ENCODE data around the gene RIGI. TPM values are rescaled to one million over a fixed set of nuclear protein-coding genes. Genes with fewer than 3 reads are reported as not detected.

The RIGI gene
- total and polyA plus RNA-seq, 10 of the 15 experiments (the other 5 are each of a cell fraction or from before 2014, with no cell fraction given) = 5.3 to 15.2 (median 9.1) TPM

DNA sequence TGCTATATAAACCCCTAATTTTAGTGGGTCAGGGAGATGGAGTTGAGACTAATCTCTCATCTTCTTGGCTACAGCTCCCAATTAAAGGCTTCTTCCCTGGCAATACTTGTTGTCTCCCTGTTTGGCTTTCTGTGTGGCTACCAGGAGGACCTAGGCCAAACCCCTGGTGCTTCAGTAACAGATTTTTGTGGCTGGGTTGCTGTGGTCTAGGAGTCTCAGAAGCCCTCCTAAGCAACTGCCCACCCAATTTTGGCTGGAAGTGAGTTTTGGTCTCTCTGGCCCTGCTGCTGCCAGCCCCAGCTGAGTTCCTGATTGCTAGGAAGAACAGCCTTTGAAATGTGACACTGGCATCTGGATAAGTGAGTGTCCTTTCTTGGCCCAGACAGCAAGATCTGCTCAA, 9.8 kb downstream of the RIGI start:
- DNase-seq (ENCODE audit: low read depth, low spot score) (no peak), FAIRE-seq (no peak), ATAC-seq (no peak)
- H3K9ac ChIP-seq (ENCODE audit: control insufficient read depth, insufficient read depth, low read length) = no peak overlapping the region
- peaks cover 4% of the 10 kb centered on the region; the same call in 2 of the 3 replicates for H3K9me3 ChIP-seq (replicated peaks; ENCODE audit: control insufficient read depth, insufficient read depth, low read length)
- CTCF ChIA-PET = no interaction called here
- intact Hi-C loops (cut with micrococcal nuclease; ENCODE audit: unreplicated experiment) = no loop called here
- H3K27ac ChIP-seq (ENCODE audit: control insufficient read depth, insufficient read depth) = no peak overlapping the region
- no peaks in the 10 kb centered on the region; the same call in 1 of the 2 replicates for H3K79me2 ChIP-seq (ENCODE audit: control insufficient read depth, insufficient read depth, low read length)
- no TSS peak for BruUV-seq (replicated peaks)
- SMC1A ChIA-PET (ENCODE audit: uncharacterized antibody, unreplicated experiment) = interaction anchor here (1.5 kb wide), 1 partner anchor 12 kb away, joined by 4 read pairs; no protein-coding TSS in a partner anchor
- H3K4me1 ChIP-seq (ENCODE audit: control insufficient read depth, insufficient read depth, low read length) = no peaks in the 10 kb centered on the region
- no peaks in the 10 kb centered on the region for H3K27me3 ChIP-seq (replicated peaks in 1 of 2; ENCODE audit: control insufficient read depth in 2 of 2, insufficient read depth in 2 of 2, low read length in 1 of 2)
- RAD21 ChIA-PET (ENCODE audit: unreplicated experiment) = no interaction called here
- TF ChIP-seq JUND (IDR thresholded peaks at IDR 0.05; ENCODE audit: low read depth, low read length) (no peak), ZNF24 (IDR thresholded peaks at IDR 0.05) (no peak), NFYB (IDR thresholded peaks at IDR 0.05; ENCODE audit: insufficient read depth, low read depth, low read length) (no peak), ATF7 (IDR thresholded peaks at IDR 0.05; ENCODE audit: low read depth) (no peak), YY1 (IDR thresholded peaks at IDR 0.05; ENCODE audit: low read depth, low read length) (no peak), IRF4 (IDR thresholded peaks at IDR 0.05; ENCODE audit: low read depth, low read length) (no peak), FOXM1 (IDR thresholded peaks at IDR 0.05; ENCODE audit: low read depth, low read length) (no peak), CBX5 (IDR thresholded peaks at IDR 0.05; ENCODE audit: low read depth) (no peak), RAD21 (IDR thresholded peaks at IDR 0.05; ENCODE audit: insufficient read depth, low read depth, low read length) (no peak)
- TF ChIP-seq, protein P1, sequence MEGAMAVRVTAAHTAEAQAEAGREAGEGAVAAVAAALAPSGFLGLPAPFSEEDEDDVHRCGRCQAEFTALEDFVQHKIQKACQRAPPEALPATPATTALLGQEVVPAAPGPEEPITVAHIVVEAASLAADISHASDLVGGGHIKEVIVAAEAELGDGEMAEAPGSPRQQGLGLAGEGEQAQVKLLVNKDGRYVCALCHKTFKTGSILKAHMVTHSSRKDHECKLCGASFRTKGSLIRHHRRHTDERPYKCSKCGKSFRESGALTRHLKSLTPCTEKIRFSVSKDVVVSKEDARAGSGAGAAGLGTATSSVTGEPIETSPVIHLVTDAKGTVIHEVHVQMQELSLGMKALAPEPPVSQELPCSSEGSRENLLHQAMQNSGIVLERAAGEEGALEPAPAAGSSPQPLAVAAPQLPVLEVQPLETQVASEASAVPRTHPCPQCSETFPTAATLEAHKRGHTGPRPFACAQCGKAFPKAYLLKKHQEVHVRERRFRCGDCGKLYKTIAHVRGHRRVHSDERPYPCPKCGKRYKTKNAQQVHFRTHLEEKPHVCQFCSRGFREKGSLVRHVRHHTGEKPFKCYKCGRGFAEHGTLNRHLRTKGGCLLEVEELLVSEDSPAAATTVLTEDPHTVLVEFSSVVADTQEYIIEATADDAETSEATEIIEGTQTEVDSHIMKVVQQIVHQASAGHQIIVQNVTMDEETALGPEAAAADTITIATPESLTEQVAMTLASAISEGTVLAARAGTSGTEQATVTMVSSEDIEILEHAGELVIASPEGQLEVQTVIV (IDR thresholded peaks at IDR 0.05; ENCODE audit: borderline replicate concordance, partially characterized antibody) = no peak
- TF ChIP-seq, protein P2, sequence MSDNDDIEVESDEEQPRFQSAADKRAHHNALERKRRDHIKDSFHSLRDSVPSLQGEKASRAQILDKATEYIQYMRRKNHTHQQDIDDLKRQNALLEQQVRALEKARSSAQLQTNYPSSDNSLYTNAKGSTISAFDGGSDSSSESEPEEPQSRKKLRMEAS (IDR thresholded peaks at IDR 0.05; ENCODE audit: low read depth, low read length) = no peak
- TF ChIP-seq, protein P3, sequence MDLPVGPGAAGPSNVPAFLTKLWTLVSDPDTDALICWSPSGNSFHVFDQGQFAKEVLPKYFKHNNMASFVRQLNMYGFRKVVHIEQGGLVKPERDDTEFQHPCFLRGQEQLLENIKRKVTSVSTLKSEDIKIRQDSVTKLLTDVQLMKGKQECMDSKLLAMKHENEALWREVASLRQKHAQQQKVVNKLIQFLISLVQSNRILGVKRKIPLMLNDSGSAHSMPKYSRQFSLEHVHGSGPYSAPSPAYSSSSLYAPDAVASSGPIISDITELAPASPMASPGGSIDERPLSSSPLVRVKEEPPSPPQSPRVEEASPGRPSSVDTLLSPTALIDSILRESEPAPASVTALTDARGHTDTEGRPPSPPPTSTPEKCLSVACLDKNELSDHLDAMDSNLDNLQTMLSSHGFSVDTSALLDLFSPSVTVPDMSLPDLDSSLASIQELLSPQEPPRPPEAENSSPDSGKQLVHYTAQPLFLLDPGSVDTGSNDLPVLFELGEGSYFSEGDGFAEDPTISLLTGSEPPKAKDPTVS (IDR thresholded peaks at IDR 0.05; ENCODE audit: low read depth, low read length) = no peak
- TF ChIP-seq, protein P4, sequence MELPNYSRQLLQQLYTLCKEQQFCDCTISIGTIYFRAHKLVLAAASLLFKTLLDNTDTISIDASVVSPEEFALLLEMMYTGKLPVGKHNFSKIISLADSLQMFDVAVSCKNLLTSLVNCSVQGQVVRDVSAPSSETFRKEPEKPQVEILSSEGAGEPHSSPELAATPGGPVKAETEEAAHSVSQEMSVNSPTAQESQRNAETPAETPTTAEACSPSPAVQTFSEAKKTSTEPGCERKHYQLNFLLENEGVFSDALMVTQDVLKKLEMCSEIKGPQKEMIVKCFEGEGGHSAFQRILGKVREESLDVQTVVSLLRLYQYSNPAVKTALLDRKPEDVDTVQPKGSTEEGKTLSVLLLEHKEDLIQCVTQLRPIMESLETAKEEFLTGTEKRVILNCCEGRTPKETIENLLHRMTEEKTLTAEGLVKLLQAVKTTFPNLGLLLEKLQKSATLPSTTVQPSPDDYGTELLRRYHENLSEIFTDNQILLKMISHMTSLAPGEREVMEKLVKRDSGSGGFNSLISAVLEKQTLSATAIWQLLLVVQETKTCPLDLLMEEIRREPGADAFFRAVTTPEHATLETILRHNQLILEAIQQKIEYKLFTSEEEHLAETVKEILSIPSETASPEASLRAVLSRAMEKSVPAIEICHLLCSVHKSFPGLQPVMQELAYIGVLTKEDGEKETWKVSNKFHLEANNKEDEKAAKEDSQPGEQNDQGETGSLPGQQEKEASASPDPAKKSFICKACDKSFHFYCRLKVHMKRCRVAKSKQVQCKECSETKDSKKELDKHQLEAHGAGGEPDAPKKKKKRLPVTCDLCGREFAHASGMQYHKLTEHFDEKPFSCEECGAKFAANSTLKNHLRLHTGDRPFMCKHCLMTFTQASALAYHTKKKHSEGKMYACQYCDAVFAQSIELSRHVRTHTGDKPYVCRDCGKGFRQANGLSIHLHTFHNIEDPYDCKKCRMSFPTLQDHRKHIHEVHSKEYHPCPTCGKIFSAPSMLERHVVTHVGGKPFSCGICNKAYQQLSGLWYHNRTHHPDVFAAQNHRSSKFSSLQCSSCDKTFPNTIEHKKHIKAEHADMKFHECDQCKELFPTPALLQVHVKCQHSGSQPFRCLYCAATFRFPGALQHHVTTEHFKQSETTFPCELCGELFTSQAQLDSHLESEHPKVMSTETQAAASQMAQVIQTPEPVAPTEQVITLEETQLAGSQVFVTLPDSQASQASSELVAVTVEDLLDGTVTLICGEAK (IDR thresholded peaks at IDR 0.05; ENCODE audit: borderline replicate concordance) = no peak
- TF ChIP-seq, protein P5, sequence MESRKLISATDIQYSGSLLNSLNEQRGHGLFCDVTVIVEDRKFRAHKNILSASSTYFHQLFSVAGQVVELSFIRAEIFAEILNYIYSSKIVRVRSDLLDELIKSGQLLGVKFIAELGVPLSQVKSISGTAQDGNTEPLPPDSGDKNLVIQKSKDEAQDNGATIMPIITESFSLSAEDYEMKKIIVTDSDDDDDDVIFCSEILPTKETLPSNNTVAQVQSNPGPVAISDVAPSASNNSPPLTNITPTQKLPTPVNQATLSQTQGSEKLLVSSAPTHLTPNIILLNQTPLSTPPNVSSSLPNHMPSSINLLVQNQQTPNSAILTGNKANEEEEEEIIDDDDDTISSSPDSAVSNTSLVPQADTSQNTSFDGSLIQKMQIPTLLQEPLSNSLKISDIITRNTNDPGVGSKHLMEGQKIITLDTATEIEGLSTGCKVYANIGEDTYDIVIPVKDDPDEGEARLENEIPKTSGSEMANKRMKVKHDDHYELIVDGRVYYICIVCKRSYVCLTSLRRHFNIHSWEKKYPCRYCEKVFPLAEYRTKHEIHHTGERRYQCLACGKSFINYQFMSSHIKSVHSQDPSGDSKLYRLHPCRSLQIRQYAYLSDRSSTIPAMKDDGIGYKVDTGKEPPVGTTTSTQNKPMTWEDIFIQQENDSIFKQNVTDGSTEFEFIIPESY (IDR thresholded peaks at IDR 0.05) = no peak
- POLR2A ChIA-PET = no interaction called here
- no peak overlapping the region for H3K4me3 ChIP-seq
- no peak overlapping the region for H2AFZ ChIP-seq (ENCODE audit: control insufficient read depth, low read depth, low read length)
- in situ Hi-C loops (cut with MboI) = no loop called here
- no peak overlapping the region for H3K4me2 ChIP-seq (ENCODE audit: control insufficient read depth, insufficient read depth)
- H4K20me1 ChIP-seq (ENCODE audit: control insufficient read depth, insufficient read depth) = no peaks in the 10 kb centered on the region
- no peaks in the 10 kb centered on the region for H3K36me3 ChIP-seq (ENCODE audit: control insufficient read depth in 2 of 2, insufficient read depth in 2 of 2, low read length in 1 of 2)

Data from GM12878 (cell line).